Mesenteric fat pad (tissue), 1 donor: ENCODE data around the gene VAV1. TPM values are rescaled to one million over a fixed set of nuclear protein-coding genes. Genes with fewer than 3 reads are reported as not detected.
"Not testable (repeated sequence)": the region's sequence is repeated elsewhere in the genome, so short reads cannot be mapped to it uniquely, and the experiment has no call there.

Experiments used
- DNase-seq: peaks from one replicate; pipeline ENCODE4 v3.0.0-alpha.2; 2020; ENCODE audit warnings: low spot score
- total RNA-seq: library from RNA; stranded (reverse); fragmentation: NEBNext Ultra II Directional; extraction: Animal tissue kit (Norgen Biotek cat#: 25700); gene quantifications from one replicate; pipeline ENCODE4 v1.2.1, GENCODE V29; 2021
- donor health status: DM: yes; HTN: yes; CAD: no.

Gene VAV1
- total RNA-seq, 1 donor from 2014 or later: 16.4 TPM

DNA sequence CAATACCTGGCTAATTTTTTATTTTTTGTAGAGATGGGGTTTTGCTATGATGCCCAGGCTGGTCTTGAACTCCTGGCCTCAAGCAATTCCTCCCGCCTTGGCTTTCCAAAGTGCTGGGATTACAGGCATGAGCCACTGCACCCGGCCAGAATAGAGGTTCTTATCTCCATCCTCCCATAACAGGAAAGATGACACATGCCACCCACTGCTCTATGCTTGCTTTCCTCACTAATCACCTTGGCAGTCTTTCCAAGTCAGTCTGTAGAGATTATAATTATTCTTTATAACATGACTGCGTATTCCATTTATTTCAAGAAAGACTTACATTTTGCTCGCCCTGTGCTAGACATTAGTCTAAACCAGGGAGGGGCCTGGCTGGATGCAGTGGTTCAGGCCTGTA is 6.7 kb downstream of the VAV1 start:
- DNase-seq: no peak

DNA sequence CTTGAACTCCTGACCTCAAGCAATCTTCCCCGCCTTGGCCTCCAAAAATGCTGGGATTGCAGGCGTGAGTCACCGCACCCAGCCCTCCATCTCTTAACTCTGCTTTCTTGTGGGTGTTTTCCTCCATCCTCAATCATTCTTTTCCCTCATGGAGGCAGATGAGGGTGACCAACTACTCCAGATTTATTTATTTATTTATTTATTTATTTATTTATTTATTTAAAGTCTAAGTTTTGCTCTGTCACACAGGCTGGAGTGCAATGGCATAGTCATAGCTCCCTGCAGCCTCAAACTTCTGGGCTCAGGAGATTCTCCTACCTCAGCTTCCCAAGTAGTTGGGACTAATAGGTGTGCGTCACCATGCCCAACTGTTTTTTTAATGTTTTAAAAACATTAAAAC is 14.9 kb downstream of the VAV1 start:
- no peak for DNase-seq

DNA sequence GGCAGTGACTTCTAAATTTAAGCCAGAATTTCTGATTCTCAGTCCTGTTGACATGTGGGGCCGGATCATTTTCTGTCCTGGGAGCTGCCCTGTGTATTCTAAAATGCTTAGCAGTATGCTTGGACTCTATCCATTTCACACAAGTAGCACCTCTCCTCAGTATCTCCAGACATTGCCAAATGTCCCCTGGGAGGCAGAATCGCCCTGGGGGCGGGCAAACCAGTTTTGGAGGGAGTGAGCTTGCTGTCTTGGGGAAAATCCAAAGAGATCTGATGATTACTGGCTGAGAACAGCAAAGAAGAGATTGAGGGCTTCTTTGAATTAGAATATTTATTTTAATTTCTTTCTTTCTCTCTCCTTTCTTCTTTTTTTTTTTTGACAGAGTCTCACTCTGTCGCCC is 16.4 kb downstream of the VAV1 start:
- DNase-seq: no peak

DNA sequence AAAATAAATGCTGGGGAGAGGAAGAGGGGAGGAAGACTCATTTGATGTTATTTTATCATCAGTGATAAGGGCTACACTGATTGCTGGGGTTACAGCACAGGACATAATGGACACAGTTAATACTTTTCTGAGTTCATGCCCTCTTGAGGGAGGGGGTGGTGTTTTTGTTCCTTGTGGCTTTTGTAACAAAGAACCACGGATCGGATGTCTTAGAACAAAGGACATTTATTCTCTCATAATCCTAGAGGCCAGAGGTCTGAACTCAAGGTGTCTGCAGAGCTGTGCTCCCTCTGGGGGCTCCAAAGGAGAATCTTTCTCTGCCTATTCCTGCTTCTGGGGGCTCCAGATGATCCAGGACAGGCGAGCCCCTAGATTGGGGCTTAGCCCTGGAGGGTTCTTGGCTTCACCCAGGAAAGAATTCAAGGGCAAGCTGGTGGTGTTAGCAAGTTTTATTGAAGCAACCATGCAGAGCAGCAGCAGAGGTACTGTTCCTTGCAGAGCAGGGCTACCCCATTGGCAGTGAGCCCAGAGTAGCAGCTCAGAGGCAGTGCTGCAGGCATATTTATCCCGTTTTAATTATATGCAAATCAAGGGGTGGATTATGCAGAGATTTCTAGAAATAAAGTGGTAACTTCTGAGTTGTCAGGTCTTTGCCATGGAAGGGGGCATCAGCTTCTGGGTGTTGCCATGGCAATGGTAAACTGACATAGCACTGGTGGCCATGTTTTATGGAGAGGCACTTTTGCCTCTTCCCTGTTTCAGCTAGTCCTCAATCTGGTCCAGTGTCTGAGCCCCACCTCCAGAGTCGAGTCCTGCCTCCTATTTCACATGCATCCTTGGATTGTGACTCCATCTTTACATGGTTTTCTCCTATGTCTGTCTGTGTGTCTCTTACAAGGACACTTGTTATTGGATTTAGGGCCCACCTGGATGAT is 18.0 kb downstream of the VAV1 start:
- DNase-seq: no peak

DNA sequence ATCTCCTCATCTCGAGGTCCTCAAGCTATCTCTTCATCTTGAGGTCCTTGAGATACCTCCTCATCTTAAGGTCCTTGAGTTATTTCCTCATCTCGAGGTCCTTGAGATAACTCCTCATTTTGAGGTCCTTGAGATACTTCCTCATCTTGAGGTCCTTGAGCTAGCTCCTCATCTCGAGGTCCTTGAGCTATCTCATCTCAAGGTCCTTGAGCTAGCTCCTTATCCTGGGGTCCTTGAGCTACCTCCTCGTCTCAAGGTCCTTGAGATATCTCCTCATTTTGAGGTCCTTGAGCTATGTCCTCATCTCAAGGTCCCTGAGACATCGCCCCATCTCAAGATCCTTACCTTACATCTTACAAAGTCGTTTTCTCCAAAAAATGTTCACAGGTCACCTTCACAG is 18.7 kb downstream of the VAV1 start:
- no peak for DNase-seq

DNA sequence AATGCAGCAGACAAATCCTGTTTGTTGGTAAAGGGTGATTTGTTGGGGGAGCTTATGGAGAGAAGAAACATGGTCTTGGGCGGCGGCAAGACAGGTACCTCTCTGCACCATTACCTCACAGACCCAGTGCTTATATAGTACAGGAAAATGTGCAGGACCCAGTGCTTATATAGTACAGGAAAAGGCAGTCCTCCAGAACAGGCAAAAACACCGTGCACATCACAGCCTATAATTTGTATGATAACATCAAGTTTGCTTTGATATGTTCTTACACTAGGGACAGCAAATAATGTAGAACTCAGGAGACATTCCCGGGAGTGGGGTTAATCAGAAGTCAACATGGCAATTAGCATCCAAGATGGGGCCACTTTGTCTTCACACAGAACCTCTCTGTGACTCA is 20.9 kb downstream of the VAV1 start:
- DNase-seq: no peak

DNA sequence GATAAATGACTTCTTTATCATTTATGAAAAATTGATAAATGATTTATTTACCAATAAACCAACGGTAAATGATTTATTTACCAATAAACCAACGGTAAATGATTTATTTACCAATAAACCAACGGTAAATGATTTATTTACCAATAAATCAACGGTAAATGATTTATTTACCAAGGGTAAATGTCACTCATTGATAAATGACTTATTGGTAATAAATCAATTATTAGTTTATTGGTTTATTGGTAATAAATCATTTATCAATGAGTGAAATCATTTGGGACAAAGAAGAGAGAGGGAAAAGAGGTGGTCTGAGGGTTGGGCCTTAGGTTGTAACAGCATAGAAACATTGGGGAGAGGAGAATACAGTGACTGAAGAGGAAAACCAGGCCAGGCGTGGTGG is 21.5 kb downstream of the VAV1 start:
- no peak for DNase-seq

DNA sequence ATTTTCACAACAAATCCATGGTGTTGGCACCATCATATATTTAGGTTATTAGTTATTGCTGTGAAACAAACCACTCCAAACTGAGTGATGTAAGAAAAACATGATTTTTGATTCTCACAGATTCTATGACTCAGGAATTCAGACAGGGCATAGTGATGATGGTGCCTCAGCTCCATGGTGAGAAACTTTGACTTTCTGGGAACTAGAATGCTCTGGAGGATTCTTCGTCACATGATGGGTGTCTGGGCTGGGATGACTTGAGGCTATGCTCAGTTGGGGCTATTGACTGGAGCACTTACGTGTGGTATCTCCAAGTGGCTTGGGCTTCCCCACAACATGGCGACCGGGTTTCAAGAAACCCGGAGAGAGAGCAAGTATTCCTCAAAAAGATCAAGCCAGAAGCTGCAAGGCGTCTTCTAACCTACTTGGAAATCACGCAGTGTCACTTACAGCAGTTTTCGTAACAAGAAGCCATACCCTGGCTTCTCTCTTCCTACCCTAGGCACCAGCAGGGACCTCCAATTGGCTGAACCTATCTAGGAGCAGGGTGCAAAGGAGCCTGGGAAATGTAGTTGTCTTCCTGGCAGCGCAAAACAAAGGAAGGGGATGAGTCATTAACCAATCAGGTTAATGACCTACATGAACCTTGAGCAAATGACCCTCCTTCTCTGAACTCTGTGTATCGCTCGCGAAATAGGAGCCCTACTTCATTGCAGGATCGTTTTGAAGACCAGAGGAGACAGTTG is 22.4 kb downstream of the VAV1 start:
- DNase-seq: no peak

DNA sequence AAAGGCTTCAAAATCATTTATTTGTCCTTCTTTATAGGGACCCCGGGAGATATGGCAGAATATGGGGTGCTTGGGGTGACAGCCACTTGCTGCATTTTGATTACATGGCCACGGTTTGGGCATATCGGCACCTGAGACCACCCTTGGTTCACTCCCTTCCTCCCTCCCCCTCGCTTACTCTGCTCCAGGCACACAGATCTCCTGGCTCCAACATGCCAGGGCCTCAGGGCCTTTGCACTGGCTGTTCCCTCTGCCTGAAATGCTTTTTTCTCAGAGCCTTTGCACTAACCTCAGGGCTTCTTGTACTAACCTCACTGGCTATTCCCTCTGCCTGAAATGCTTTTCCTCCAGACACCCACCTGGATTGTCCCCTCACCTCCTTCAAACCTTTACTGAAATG is 23.8 kb downstream of the VAV1 start:
- no peak for DNase-seq

DNA sequence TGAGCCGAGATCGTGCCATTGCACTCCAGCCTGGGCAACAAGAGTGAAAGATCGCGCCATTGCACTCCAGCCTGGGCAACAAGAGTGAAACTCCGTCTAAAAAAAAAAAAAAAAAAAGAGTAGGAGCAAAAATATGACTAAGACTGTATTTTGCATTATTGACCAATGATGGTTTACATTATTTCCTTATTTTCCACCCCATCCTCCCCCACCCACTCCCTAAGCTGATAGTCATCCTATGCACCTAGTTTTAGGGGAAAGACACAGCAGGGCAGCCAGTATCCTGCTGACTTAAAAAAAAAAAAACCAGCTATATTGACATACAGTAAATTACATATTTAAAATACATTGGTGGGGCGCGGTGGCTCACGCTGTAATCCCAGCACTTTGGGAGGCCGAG is 25.1 kb downstream of the VAV1 start:
- DNase-seq: no peak

DNA sequence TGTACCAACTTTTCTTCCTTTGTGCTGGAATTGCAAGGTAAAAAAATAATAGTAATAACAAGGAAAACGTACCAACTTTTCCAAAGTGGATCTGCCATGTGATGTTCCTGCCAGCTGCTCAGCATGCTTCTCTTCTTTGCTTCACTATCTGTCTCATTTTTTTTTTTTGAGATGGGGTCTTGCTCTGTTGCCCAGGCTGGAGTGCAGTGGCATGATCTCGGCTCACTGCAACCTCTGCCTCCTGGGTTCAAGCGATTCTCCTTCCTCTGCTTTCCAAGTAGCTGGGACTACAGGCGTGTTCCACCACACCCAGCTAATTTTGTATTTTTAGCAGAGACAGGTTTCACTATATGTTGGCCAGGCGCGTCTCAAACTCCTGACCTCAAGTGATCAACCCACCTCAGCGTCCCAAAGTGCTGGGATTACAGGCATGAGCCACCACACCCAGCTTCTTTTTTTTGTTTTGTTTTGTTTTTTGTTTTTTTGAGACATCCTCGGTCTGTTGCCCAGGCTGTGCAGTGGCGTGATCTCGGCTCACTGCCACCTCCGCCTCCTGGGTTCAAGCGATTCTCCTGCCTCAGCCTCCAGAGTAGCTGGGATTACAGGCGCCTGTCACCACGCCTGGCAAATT is 27.8 kb downstream of the VAV1 start:
- not testable (repeated sequence) for DNase-seq

DNA sequence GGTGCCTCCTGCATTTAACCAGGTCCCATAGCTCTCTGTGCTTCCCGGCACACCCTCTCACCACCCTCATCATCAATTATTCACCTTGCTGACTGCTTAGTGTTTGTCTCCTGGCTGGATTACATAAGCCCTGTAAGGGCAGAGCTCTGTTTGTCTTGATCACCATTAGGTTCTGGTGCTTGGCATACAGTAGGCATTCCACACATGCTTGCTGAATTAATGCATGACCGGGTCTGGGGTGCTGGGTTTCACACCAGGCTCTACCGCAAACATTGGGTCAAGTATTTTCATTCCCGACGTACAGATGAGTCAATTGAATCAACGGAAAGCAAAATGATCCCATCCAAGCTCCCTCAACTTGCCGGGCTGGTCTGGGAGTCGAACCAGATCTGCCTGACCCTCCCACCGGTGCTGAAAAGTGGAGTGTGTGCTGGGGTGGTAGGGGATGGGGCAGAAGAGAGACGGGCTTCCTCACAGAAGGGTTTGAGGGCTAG is 28.5 kb downstream of the VAV1 start:
- no peak for DNase-seq

DNA sequence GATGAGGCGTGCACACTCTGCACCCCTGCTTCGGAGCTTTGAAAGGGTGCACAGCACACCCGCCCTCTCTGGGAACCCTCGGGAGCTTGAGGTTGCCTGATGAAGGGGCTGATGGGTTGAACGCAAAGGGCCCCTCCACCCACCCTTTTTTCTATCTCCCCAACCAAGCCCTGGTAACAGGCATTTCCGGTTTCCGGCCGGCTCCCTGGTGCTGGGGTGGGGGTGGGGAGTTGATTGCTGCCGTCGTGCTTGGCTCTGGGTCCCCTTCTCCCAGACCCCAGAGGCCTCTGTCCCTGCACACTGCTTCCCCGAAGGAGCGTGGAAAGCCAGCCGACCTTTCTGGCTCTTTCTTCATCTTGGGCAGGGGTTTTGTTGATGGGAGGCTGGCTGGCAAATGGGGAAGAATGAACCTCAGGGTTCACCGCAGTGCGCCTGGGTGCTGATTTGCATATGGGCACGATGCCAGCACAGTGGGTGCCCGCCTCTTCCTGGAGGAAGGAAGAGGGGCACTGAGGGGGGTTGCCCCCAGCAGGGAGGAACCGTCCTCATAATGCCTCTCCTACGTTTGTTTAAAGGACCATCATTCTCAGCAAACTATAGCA is 29.1 kb downstream of the VAV1 start:
- DNase-seq: peak; percentile 91

DNA sequence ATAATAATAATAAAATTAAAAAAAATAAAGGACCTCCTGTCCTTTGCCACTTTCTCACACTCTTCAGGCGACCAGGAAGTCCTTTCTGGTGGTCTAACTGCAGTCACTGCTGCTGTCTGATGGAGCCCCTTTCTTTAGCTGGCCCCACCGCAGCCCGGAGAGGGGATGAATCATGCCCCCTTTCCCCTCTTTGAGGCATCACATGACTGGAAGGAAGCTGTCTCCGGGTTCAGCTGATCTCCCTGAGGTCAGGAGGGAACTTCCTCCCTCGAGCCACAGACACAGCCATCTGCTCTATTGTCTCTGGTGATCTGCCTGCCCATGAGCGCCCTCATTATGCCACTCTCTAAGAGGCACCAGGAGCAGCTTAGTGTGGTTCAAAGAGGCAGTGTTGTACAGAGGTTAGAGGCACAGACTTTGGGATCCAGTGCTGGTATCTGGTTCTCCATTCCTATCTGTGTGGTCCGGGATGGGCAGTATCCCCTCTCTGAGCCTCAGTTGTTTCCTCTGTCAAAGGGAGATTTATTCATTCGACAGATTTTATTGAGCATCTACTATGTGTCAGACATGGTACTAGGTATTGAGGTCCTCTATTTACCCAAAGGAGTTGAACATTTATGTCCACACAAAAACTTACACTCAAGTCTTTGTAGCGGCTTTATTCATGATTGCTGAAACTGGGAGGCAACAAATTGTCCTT is 30.0 kb downstream of the VAV1 start:
- DNase-seq: no peak

DNA sequence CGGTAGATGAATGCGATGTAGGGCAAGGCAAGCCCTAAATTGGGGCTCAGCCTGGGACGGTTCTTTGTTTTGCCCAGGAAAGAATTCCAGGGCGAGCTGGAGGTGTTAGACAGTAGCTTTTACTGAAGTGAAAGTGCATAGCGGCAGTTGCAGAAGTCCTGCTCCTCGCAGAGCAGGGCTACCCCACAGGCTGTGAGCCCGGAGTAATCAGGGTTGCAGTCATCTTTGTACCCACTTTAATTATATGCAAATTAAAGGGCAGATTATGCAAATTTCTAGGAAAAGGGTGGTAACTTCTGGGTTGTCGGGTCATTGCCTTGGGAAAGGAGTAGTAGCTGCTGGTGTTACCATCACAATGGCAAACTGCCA is 30.5 kb downstream of the VAV1 start:
- DNase-seq: no peak

DNA sequence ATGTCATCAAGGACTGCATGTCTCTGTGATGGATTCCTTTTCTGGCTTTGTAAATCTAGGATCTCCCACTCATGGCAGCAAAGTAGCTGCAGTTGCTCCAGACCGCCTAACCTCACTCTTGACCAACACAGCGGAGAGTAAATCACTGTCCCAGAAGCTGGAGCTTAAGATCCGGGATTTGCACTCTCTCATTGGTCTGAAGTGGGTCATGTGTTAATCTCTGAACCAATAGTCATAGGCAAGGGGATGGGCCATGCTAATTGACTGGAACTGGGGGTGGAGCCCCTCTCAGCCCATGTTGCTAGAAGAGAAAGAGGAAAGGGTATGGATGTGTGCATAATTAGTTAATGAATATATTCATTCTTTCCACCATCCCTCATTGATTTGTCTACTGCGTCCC is 34.0 kb downstream of the VAV1 start:
- no peak for DNase-seq

DNA sequence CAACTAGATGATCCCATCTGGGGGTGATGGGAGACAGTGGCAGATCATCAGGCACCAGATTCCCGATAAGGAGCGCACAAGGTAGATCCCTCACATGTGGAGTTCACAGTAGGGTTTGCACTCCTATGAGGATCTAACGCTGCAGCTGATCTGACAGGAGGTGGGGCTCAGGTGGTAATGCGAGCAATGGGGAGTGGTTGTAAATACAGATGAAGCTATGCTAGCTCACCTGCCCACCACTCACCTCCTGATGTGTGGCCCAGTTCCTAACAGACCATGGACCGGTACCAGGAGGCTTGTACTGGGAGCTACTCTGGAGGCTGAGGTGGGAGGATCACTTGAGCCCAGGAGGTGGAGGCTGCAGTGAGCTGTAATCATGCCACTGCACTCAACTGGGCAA is 34.8 kb downstream of the VAV1 start:
- DNase-seq: no peak

DNA sequence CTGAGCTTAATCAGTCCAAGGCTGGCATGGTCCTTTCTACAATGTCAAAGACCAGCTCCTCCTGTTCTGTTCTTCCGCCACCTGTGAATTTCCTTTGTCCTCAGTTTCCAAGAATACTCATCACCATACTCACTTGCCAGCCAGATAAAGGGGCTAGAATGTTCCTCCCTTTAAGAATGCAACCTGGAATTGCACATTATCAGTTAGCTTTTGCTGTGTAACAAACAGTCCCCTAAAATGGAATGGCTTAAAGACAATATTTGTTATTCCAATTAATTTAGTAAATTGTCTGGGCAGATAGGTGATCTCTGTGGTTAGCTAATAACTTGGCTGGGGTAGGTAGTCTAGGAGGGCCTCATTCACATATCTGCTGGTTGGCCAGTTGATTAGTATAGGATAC is 36.0 kb downstream of the VAV1 start:
- DNase-seq: no peak

DNA sequence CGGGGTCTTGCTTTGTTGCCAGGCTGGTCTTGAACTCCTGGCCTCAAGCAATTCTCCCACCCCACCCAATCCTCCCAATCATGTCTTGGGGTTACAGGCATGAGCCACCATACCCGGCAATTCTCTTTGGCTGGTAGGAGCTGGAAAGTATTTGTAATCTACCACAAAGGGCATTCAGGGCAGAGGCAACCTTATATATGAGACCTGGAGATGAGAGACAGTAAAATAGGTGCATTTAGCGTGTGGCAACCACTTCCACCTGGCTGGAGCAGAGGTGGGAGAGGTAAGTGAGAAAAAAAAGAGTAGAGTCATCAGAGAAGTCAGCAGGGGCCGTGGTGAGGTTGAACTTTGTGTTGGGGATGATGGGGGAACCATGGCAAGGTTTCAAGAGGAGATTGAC is 36.8 kb downstream of the VAV1 start:
- no peak for DNase-seq

DNA sequence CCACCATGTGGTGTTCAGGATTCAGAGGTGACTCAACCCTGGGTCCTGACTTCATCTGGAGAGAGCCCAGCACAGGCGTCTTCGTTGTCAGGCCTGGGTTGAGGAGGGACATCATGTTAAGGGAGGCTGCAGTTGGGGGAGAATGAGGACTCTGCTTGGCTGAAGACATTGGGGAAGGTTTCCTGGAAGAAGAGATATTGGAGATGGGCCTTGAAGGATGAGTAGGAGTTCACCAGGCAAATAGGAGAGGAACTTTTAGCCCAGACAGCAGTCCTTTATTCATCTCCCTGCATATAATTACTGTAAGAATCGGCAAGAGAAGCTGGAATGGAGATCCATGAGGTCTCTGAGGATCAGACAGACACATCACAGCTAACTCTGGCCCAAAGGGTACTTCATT is 38.9 kb downstream of the VAV1 start:
- DNase-seq: no peak

DNA sequence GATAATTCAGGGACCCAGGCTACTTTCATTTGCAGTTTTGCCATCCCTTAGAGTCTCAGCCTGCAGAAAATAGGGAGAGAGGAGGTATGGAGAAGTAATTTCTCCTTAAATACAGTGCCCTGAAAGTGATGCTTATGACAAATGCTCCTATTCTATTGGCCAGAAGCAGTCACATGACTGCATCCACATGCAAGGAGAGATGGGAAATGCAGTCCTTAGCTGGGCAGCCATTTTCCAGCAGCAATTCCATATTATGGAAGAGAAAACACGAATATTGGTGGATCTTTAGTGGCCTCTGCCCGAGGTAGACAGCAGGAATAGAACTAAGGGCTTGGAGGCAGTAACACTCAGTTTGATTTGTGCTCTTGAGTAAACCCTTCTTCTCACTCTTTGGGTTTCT is 39.4 kb downstream of the VAV1 start:
- no peak for DNase-seq
